Amygdala (tissue), 56 donors: Measurements from ENCODE around the gene LRRC34.
A peak's percentile ranks its signal among the peaks of the same experiment; 100 is the strongest.

Experiments
- DNase-seq, 56 donors: peaks; one replicate each; lab custom pipeline; 2025; lab: John Stamatoyannopoulos, UW

Gene LRRC34, protein sequence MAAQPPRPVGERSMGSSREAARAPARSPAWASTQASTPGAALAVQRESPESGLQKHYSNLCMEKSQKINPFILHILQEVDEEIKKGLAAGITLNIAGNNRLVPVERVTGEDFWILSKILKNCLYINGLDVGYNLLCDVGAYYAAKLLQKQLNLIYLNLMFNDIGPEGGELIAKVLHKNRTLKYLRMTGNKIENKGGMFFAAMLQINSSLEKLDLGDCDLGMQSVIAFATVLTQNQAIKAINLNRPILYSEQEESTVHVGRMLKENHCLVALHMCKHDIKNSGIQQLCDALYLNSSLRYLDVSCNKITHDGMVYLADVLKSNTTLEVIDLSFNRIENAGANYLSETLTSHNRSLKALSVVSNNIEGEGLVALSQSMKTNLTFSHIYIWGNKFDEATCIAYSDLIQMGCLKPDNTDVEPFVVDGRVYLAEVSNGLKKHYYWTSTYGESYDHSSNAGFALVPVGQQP

DNA sequence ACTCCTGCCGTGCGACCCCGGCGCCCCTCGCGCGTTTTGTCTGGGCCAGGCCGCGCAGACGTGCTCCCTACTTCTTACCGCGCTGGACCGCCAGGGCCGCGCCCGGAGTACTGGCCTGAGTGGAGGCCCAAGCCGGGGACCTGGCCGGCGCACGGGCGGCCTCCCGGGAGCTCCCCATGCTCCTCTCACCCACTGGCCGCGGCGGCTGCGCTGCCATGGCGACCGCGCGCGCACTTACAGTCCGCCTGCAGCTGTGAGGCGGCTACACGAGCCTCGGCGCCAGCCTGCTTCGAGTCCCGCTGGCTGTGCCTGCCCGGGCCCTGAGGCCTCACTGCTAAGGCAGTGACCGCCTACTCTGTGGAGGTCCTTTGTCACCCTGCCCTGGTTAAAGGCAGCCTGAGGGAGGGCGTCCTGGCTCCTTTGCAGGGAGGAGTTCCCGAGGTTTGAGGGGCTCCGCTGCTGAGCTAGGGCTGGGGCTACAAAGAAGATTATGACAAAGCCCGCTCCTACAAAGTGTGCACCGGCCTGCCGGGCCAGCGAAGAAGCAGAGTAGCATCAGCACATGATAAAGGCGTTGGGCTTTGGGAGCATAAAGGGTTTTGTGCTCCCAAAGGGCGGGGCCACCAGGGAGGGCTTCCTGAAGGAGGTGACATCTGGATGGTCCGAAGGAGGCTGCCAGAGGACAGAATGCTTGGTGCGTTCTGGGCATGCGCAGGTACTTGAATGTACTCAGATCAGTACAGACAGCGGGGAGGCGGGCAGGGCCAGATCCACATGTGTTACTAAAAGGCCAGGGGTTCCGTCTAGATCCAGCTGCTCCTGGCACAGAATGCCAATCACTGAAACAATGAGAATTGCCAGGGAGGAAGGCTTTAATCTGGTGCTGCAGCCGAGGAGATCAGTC is at the start of gene LRRC34, which contains the start of gene LRRIQ4:
Gene LRRC34, minus strand, starts transcription at position 573 of the 904 bp plus-strand sequence. Its CDS starts 356 bp downstream, at position 217.
Gene LRRIQ4, plus strand, starts transcription at position 539 of the 904 bp plus-strand sequence. CDS start 9,052 bp downstream, outside the sequence.
- DNase-seq: peak in 50 of 56 donors; percentile 10 to 72 (median 50)

DNA sequence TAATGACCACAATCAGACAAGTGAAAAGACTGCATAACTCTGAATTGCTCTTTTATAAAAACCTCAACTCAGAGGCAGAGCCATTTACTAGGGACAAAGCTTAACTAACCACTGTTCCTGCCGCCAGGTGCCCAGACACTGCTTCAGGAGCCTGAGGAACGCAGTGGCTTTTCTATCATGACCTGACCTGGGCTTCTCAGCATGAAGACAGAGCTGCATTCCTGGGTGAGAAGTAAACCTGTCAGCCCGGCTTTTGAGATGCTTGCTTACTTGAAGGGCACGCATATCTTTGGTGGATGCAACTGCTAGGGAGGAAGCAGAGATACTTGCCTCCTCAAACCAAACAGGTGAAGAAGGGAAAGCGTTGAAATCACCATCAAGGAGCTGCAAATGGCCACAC is 49.2 kb upstream of the LRRC34 start:
- no peak for DNase-seq

DNA sequence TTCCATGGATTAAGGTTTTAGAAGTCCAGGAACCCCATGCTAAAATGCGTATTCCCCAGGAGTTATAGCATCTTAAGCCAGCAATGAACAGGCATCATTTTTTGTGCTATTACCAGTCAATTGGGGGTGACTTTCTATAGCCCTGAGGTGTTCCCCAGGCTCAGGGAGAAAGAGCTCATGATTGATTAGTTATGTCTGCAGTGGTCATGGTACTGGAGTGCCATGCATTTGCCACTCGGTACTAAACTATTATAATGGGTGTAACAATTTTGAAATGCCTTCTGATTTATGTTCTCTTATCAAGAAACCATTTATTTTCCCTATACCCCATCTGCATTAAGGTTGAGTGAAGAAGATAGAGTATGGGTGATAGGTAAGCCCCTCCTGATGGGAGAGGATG is 45.1 kb upstream of the LRRC34 start:
- no peak for DNase-seq

DNA sequence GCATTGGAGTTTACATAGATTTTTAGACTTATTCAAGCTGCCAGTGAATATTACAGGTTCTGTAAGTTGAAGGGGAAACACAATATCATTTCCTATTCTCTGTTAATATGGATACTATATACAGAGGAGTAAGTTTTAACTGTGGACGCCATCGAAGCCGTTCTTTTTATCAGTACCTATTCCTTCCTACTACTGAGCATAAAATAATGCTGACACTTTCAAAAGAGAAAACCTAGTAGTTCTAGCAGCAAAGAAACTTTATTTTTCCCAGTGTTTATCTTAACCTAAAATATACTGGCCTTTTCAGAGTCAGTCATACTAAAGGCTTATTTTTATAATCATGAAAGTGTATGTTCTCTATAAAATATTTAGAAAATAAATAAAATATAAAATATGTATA is 42.8 kb upstream of the LRRC34 start:
- DNase-seq: no peak

DNA sequence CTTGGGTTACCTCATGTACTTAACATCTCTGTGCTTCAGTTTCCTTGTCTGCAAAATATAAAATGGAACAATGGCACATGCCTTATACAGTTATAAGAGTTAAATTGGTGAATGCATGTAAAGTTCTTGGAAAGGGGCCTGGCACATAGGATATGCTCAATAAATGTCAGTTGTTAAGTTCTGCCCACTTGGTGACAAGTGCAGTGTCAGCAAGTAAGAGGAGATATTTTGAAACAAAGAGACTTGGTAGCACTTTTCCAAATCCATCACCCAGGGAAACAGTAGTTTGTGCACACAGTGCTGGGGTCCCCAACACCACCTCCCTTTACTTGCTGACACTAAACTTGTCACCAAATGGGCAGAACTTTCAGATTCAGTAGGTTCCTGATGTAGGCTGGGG is 37.9 kb upstream of the LRRC34 start:
- DNase-seq: no peak

DNA sequence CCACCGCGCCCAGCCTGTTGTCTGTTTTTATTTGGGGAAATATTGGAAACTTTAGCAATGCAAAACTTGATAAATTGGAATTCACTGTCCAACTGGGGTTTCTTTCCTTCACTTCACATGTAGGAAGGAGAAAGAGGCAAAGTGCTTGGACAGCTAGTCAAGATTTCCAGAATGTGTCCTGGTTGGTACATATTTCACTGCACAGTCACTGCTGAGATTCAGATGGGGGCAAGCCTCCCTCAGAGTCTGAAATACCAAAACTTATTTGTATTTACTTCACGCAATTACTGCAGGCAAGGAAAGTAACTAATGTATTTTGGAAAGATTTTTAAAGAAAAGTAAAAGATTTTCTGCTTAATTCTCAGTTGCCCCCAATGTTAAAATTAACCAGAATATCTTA is 36.0 kb upstream of the LRRC34 start:
- no peak for DNase-seq

DNA sequence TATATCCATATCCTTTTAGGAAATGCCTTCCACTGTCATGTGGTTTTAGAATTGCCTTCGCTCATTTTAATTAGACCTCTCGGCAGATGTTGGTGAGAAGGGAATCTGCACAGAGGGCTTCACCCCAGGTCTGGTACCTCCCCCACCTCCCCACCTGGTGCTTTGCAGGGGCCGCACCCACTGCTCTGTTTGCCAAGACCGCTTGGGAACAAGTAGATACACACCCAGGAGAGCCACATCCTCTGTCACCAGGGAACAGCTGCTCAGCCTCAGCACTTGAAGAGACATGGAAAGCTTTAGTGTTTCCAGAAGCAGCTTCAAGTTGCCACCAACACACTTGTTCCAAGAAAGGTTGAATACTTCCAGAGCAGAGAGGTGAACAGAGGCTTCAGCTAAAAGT is 35.2 kb upstream of the LRRC34 start:
- no peak for DNase-seq

DNA sequence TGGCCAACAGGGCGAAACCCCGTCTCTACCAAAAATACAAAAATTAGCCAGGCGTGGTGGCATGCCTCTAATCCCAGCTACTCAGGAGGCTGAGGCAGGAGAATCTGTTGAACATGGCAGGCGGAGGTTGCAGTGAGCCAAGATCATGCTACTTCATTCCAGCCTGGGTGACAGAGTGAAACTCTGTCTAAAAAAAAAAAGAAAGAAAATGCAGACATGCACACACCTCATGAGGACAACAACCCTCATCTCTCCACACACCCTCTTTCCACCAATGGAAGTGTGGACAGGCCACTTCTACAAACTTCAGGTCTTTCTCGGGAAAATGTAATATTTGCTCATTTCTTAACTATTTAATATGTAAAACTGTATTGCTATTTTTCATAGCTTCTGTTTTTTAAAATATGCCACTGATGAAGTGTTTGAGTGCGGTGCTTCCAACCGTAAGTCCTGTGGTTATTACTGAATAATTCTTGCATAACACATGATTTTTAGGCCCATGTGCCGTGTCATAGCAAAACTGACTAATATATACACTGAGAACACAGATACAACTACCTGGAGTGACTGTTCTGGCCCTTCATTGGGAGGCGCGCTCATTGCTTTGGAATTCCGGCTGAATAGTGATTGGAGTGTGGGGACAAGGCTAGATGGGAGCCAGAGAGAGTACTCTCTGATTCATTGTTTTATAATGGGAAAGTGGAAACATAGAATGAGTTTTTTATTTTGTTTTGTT is 33.9 kb upstream of the LRRC34 start:
- no peak for DNase-seq

DNA sequence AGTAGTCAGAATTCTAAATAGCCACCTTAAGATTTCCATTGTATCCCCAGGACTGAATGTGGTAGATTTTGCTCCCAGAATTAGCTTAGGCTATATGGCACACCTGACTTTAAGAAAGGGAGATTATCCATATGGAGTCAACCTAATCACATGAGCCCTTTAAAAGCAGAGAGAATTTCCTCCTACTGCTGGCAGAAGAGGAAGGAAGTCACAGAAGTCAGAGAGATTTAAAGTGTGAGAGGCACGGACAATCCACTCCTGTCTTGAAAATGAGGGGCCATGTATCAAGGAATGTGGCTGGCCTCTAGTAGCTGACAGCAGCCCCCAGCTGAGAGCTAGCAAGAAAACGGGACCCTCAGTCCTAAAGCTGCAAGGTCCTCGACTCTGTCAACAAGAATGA is 30.3 kb upstream of the LRRC34 start:
- no peak for DNase-seq

DNA sequence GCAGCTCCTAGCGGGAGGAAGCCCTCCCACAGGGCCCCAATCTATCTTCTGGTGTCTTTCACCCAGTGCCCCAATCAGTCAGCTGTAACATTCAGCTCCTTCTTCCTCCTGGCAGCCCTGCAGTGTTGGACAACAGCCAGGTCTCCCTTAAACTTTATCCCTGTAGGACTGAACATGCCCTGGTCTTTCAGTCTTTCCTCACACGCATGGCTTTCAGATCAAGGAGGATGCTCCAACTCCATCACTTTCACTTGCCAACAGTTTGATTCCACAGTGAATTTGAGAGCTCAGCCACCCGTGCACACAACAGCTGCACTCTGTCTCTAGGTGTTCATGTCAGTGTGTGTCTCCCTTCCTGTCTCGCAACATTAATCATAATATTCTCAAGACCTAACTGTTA is 28.5 kb upstream of the LRRC34 start:
- DNase-seq: no peak

DNA sequence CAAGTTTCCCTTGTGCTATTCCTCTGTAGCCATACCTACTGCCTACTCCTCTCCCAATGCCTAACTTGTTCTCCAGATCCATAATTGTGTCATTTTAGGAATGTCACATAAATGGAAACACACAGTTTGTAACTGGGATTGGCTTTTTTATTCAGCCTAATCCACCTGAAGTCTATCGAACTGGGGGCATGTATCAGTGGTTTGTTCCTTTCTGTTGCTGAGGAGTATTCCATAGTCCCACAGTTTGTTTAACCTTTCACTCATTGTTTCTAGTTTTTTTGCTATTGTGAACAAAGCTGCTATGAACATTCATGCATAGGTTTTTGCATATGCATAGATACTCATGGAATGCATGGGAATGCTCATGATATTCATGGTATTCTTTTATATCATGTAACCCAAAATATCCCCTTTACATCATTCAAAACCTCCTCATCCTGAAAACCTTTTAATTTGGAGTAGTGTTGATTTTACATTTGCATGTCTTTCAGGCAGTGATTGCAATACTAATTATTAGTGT is 25.9 kb upstream of the LRRC34 start:
- DNase-seq: no peak

DNA sequence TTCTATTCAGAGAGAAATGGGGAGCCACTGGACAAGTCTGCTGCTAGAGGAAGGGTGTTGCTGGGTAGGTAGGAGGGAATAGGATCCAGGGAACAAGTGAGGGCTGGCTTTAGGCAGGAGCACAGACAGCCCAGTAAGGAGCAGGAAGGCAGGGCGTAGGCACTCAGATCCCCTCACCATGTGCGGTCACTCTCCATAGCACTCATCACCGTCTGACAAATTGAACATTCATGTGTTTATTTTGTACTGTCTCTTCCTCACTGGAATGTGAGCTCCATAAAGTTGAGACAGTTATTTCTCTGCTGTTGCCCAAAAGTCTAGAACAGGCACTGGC is 24.2 kb upstream of the LRRC34 start:
- no peak for DNase-seq

DNA sequence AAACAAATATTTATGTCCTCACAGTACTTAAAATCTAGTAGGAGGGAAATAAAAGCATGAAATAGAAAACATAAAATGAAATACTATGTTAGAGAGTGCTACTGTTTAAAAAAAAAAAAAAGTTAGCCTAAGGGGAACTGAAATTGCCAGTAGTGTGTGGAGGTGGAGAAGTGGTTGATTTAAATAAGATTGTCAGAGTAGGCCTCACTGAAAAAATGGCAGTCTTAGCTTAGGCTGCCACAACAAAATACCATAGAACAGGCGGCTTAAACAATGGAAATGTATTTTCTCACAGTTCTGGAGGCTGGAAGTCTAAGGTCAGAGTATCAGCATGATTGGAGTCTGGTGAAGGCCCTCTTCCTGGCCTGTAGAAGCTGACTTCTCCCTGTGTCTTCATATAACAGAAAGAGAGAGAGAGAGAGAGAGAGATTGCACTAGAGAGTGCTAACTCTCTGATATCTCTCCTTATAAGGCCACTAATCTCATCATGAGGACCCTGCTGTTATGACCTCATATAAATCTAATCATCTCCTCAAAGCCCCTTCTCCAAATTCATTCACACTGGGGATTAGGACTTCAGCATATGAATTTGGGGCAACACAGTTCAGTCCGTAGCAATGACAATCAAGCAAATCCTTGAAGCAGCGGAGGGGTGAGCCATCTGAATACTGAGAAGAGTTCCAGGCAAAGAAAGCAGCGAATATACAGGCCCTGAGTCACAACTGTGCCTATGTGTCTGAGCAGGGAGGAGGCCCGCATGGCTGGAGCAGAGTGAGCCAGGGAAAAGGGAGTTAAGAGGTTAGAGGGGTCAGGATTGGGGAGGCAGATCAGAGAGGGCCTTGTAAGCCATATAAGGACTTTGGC is 23.6 kb upstream of the LRRC34 start:
- no peak for DNase-seq

DNA sequence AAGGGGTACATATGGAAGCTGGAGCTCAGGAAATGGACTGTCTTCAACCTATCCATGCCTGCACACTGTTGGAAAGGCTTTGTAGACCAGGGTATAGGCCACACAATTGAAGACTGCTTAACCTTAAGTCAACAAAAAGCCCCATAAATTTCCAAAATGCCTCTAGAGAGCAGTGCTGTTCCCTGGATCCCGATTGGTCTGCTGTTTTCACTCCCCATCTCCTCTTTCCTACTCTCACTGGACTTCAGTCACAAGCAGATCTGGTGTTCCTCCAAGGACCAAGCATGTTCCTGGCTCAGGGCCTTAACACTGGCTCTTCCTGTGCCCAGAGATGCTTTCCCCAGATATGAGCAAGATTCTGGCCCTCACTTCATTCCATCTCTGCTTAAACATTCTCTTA is 22.8 kb upstream of the LRRC34 start:
- no peak for DNase-seq

DNA sequence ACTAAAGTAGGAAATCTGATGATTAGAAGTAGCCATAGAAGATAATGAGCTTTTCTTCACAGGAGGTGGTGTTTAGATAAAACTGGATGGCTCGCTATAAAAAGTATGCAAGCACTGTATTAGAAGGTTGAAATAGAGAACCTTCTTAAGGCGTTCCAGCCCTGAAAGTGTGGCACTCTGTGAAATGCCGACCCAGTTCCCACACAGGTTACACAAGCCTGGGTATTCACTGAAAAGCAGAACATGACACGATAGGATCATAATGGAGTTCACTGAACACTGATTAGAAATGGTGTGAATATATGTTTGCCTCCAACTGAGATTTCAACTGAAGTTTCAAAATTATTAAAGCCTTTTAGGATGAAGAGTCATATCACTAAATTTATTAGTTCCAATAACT is 15.0 kb upstream of the LRRC34 start:
- DNase-seq: no peak

DNA sequence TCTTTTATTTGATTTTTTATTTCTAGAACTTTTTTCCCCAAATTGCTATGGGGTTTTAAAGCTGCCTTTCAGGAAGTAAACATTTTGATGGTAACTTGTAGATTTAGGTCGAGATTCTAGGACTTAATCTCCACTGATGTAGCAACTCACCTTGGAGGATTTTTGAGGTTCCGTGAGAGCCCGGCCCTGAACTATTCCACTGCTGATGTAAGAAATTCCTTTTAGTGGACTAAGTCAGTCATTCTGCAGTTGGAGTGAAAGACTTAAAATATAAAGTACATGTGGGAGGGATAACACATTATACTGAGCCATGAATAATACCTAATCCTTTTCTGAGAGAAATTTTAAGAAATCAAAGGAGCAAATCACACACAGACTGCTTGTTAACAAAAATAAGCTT is 12.6 kb upstream of the LRRC34 start:
- no peak for DNase-seq

DNA sequence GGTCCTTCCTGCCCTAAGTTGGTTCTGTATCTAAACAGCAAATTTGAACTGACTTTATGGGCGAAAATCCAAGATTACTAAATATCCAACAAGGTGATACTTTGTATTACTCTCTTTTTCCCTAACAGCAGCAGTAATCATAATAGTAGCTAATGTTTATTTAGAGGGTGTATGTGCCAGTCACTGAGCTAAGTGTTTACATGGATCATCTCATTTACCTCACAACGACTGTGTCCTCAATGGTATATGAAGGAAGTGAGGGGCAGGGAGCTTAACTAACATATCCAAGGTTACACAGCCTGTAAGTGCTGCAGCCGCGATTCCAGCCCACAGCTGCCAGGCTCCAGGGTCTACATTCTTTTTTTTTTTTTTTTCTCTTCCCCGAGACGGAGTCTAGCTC is 10.3 kb upstream of the LRRC34 start:
- DNase-seq: no peak

DNA sequence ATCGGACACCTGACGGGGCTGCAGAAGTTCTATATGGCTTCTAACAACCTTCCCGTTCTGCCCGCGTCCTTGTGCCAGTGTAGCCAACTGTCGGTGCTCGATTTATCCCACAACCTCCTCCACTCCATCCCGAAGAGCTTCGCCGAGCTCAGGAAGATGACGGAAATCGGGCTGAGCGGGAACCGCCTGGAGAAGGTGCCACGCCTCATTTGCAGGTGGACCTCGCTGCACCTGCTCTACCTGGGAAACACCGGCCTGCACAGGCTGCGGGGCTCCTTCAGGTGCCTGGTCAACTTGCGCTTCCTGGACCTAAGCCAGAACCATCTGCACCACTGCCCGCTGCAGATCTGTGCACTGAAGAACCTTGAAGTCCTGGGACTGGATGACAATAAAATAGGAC is 9.8 kb upstream of the LRRC34 start:
- DNase-seq: no peak

DNA sequence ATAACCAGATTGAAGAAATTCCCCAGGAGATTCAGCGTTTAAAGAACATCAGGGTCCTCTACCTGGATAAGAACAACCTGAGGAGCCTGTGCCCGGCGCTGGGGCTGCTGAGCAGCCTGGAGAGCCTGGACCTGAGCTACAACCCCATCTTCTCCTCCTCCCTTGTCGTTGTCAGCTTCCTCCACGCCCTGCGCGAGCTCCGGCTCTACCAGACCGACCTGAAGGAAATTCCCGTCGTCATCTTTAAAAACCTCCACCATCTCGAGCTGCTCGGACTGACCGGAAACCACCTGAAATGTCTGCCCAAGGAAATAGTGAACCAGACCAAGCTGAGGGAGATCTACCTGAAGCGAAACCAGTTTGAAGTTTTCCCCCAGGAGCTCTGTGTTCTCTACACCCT is 9.4 kb upstream of the LRRC34 start:
- no peak for DNase-seq

DNA sequence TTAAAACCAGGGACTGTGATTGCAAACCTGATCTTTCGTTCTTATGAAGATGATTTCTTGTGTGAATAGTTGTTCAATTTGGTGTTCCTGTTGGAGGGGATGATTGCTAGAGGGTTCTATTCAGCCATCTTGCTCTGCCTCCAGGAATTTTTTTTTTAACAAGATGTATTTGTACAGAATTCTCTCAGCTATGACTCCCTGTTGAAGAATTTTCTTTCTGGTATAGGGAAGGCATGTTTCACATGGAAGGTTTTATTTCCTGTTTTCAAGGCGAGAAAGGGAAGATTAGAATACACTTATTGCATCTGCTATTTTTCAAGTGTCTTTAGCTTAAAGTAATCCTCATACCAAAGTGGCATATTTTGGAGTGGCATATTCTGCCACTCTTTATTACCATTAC is 5.6 kb upstream of the LRRC34 start:
- DNase-seq: no peak
